KBM-7 (cell line): ENCODE measurements around the gene ZNF511.

Experiments used
- DNase-seq: peaks from one replicate; pipeline ENCODE4 v3.0.0-alpha.2; 2015
- in situ Hi-C: fragments of 300-500 bp; cut with MboI; formaldehyde crosslinking; loops from 2 replicates; pipeline ENCODE4 v1.14.3; 2020; ENCODE audit warnings: low sequenced_read_pairs, low pct_unique_long_range_greater_than_20kb, mixed read lengths

The ZNF511 gene

GRCh38 chr10:133272964-133273420, 35.7 kb upstream of the ZNF511 start:
- in situ Hi-C loops, result no loop called here
- no peak for DNase-seq

GRCh38 chr10:133273534-133274143, 35.1 kb upstream of the ZNF511 start:
- in situ Hi-C loops, result no loop called here
- DNase-seq, result no peak

GRCh38 chr10:133274751-133275683, 33.7 kb upstream of the ZNF511 start:
- peak; percentile 73 for DNase-seq
- in situ Hi-C loops, result no loop called here

DNA sequence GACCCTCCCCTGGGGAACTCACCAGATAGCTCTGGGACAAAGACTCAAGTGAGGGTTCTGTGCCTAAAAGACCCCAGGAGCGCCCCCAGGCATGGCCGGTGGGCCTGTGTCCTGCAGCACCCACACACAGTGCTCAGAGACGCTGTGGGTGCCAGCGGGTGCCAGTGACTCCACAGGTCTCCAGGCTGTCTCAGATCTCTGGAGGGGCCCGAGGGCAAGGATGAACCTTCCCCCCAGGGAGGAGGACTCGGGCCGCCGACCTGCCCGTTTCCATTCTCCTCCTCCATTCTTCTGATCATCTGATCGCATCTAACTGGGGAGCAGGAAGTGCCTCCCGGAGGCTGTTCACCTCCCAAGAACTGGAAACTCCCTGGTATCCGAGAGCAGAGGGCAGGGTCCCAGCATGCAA, 33.0 kb upstream of the ZNF511 start:
- no peak for DNase-seq
- in situ Hi-C loops, result no loop called here

- DNase-seq, result no peak
- in situ Hi-C loops, result no loop called here
Measured at GRCh38 chr10:133276100-133276434, 32.6 kb upstream of the ZNF511 start.

DNA sequence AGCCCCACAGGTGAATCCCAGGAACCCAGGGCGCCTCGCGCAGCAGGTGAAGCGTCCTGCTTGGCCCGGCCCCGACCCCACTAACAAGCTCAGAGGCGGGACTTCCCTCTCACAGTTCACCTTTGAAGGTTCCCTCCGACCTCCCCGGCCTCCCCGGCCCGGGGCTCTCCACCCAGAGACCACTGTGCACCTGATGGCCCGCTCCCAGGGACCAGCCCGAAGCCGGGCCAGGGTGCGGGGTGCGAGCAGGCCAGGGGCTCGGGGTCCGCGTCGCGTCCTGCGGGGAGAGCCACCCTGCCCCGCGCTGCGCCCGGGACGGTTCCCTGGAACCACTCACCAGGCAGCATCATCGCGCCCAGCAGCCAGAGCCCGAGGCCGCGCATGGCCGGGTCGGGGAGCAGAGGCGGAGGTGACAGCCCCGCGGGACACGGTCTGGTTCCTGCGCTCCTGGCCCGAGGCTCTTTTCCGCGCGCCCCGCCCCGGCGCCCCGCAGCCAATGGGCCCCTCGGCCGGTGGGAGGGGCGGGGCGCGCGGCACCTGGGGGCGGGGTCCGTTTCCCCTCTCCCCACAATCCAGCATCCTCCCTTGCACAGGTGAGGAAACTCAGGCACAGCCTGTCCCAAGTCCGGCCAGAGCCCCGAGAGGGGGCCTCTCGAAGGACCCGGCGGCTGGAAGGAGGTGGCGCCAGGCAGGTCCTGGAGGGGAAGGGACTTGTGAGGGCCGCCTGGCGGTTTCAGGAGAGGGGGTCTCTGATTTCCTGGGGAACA, 32.1 kb upstream of the ZNF511 start, which contains the start of gene ADAM8:
Gene ADAM8, minus strand, starts transcription at position 434 of the 767 bp plus-strand sequence. Its CDS starts 51 bp downstream, at position 383.
- in situ Hi-C loops, result no loop called here
- no peak for DNase-seq

- in situ Hi-C loops, result no loop called here
- no peak for DNase-seq
Measured at GRCh38 chr10:133277277-133277992, 31.3 kb upstream of the ZNF511 start.

- in situ Hi-C loops, result no loop called here
- no peak for DNase-seq
Measured at GRCh38 chr10:133277993-133278576, 30.6 kb upstream of the ZNF511 start.

- in situ Hi-C loops, result no loop called here
- DNase-seq, result peak; percentile 92
Measured at GRCh38 chr10:133278577-133279265, 30.0 kb upstream of the ZNF511 start.

GRCh38 chr10:133279326-133280226, 29.1 kb upstream of the ZNF511 start:
- in situ Hi-C loops, result no loop called here
- peak; percentile 60 for DNase-seq

GRCh38 chr10:133280391-133281059, 28.2 kb upstream of the ZNF511 start:
- in situ Hi-C loops, result no loop called here
- DNase-seq, result no peak

DNA sequence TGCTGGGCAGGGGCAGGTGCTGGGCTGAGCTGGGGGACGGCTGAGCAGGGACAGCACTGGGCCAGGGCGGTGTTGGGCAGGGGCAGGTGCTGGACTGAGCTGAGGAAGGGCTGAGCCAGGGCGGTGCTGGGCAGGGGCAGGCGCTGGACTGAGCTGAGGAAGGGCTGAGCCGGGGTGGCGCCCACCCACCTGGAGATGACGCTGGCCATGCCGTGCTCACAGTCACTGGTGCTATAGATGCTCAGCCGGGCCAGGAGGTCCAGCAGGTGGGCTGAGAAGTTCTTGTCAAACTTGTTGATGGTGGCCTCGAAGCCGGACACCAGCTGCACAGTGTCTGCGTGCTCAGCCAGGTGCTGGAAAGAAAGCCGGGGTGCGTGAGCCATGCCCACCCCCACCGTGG, 27.6 kb upstream of the ZNF511 start:
- in situ Hi-C loops, result no loop called here
- DNase-seq, result no peak

DNA sequence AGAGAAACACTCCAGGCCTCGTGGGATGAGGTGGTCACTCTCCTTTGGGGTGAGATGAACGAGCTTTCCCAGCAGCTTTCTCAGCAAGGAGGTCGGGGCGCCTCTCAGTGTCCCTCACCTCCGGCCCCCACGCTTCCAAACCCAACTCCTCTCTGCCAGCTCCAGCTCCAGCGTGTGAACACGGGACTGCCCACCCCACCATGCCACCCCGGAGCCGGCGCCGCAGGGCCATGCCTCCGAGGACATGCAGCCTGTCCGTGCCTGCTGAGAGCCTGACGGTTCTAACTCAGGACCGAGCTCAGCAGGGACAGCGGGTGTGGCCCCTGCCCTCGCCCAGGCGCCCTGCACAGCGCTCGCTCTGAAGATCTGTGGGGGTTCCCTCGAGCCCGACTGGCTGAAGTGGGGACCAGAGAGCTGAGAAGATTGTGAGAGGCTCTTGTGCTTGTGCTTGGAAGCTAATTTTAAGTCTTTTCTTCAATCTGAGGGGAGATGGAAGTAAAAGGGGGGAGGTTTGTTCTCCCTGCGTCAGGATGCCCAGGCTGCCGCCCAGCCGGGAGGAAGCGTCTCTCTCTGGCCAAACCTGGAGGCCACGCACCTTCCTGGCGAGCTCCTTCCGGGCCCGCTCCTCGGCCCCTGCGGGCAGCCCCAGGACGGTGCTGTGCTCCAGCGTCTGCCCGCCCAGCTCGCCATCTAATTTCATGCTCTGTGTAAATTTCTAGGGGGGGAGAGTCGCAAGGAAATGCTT, 26.9 kb upstream of the ZNF511 start:
- in situ Hi-C loops, result no loop called here
- no peak for DNase-seq

- in situ Hi-C loops, result no loop called here
- DNase-seq, result no peak
Measured at GRCh38 chr10:133282846-133283390, 25.8 kb upstream of the ZNF511 start.

DNA sequence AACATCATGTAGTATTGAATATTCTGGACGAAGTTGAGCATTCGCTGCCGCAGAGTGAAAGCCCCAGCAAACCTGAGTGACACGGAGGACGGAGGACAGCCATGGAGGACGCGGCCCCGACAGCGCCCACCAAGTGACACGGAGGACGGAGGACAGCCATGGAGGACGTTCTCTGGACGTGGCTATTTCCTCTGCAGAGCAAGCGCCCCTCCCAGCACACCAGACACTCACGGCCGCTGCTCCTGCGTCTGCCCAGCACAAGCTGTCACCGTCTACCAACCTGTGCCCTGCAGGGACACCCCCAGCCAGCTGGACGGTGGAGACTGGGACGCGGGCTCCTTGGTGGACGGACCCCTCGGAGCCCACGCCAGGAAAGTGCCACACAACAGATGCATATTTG, 24.8 kb upstream of the ZNF511 start:
- DNase-seq, result no peak
- in situ Hi-C loops, result no loop called here

DNA sequence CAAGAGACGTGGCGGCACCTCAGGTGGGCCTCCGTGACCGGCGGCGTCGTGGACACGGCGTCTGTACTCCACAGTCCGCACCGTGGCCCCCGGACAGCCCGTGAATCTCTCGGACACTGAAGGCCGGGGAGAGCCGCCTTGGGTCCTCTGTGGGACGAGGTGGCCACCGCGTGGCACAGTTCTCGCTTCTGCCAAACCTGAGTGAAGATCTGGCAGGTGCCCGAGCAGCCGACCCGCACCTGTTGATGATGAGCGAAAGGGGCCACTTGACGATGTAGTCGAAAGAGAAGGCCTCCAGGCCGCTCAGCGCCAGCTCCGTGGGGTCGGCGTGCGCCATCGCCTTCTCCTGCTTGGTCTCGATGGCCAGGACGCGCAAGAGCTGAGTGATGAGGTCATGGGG, 23.5 kb upstream of the ZNF511 start:
- in situ Hi-C loops, result no loop called here
- DNase-seq, result no peak
